Measurements from ENCODE around the gene ITGBL1. TPM values are rescaled to one million over a fixed set of nuclear protein-coding genes. Genes with fewer than 3 reads are reported as not detected.

The ITGBL1 gene
- total and polyA plus RNA-seq, 2 donors (not counting 3 experiments of a cell fraction or from before 2014, with no cell fraction given), result 4.6 to 8.8 TPM

DNA sequence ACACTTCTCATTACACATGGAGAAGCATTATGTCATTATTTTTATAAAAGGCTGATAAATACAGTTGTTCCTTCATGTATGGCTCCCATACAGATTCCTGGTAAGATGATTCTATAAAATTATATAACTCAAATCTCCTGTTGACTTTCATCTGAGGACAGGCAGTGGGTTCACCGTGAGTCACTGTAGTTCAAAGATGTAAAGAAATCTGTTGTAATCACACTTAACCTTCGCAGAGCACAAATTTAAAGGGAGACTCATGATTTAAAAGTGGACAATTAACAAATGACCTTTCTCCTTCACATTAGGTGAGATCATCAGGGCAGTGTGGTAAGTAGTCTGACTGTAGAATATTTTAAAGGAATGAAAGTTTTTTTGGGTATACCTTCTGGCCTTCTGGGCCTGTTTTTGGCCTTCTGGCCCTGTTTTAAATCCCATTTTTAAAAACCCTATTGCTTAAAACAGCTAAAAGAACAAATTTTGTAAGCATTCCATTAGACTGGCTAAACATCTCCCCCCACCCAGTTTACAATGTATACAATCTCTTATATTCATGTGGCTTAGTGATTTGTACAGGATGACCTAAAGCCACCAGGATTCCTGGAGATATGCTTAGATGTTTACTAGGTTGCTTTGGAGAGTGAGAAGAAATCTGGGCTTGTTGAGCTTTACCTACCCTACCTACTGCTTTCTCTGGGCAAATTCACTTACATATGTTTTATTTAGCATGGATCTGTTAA is 171.2 kb downstream of the ITGBL1 start:
- no TSS peak for BruUV-seq (replicated peaks)
- Histone ChIP-seq H4K20me1 (replicated peaks; ENCODE audit: control insufficient read depth, extremely low read depth, insufficient read depth, low read length) (no peaks in the 10 kb centered on the region), H3K36me3 (ENCODE audit: control insufficient read depth in 2 of 2, extremely low read depth in 1 of 2, insufficient read depth in 2 of 2, low read length in 2 of 2) (no peaks in the 10 kb centered on the region), H2AFZ (ENCODE audit: low read depth, low read length) (peak overlapping the region; percentile 74), H3K9me3 (replicated peaks; ENCODE audit: control insufficient read depth, insufficient read depth, low read length) (no peaks in the 10 kb centered on the region), H3K27me3 (ENCODE audit: control insufficient read depth in 2 of 2, insufficient read depth in 2 of 2, low read length in 2 of 2) (no peaks in the 10 kb centered on the region), H3K9me1 (replicated peaks; ENCODE audit: control insufficient read depth, extremely low read depth, insufficient read depth, low read length) (no peaks in the 10 kb centered on the region), H3K79me2 (ENCODE audit: control insufficient read depth, insufficient read depth, low read length) (no peaks in the 10 kb centered on the region), H3K9ac (replicated peaks; ENCODE audit: extremely low read depth, insufficient read depth, low read length) (peak overlapping the region; percentile 89), H3K4me2 (ENCODE audit: insufficient read depth, low read length) (peak overlapping the region; percentile 98), H3K4me3 (replicated peaks in 1 of 3; ENCODE audit: insufficient read depth in 1 of 3, low read depth in 1 of 3, low read length in 3 of 3) (peak overlapping the region in 2 of 3 experiments; percentile 23 to 62), H3K27ac (ENCODE audit: insufficient read depth, low read depth, low read length) (peak overlapping the region; percentile 91), H3K4me1 (ENCODE audit: control insufficient read depth, extremely low read depth, insufficient read depth, low read length) (peaks cover 32% of the 10 kb centered on the region)
- FAIRE-seq (peak; percentile 4), DNase-seq (ENCODE audit: low read depth, low spot score) (peak; percentile 67)
- dilution Hi-C loops (cut with MboI; ENCODE audit: extremely low pct_ligation_motif_present, low sequenced_read_pairs) (no loop called here), intact Hi-C loops (cut with micrococcal nuclease) (loop anchor here (1.0 to 5.0 kb wide), 7 partner anchors 17 to 476 kb away; no protein-coding TSS in a partner anchor)
- no peak for TF ChIP-seq POLR2AphosphoS5 (IDR thresholded peaks at IDR 0.05; ENCODE audit: insufficient read depth, low read depth, low read length)
- TF ChIP-seq EZH2 (IDR thresholded peaks at IDR 0.05; ENCODE audit: borderline replicate concordance, low read depth, low read length, severe bottlenecking), result no peak
- TF ChIP-seq MAX (IDR thresholded peaks at IDR 0.05; ENCODE audit: insufficient read depth, insufficient read length), result no peak
- TF ChIP-seq POLR2A (IDR thresholded peaks at IDR 0.05; ENCODE audit: low read depth, low read length), result no peak
- no peak for TF ChIP-seq GATA2 (IDR thresholded peaks at IDR 0.05; ENCODE audit: insufficient read depth, insufficient read length, low read depth, low read length)
- TF ChIP-seq JUN (IDR thresholded peaks at IDR 0.05; ENCODE audit: borderline replicate concordance, insufficient read depth, insufficient read length, low read depth), result peak; percentile 30
- TF ChIP-seq FOS (IDR thresholded peaks at IDR 0.05; ENCODE audit: borderline replicate concordance, insufficient read depth, low read length), result peak; percentile 20
- no peak for TF ChIP-seq MYC (IDR thresholded peaks at IDR 0.05; ENCODE audit: low read depth, low read length)
- ChIA-PET POLR2A (no interaction called here), CTCF (interaction anchor here (0.8 to 3.5 kb wide), 5 partner anchors 7 to 88 kb away, joined by 3 to 9 read pairs (median 4); no protein-coding TSS in a partner anchor)

Data from endothelial cell of umbilical vein (primary cell).